Psoas muscle (tissue), 8 donors: Measurements from ENCODE around the gene LRRC45. TPM values are rescaled to one million over a fixed set of nuclear protein-coding genes. Genes with fewer than 3 reads are reported as not detected.
"Not testable (repeated sequence)": the region's sequence is repeated elsewhere in the genome, so short reads cannot be mapped to it uniquely, and the experiment has no call there.

Source experiments
- ATAC-seq, 4 donors: fragments of 200-7000 bp; cut with Tn5 transposase; one replicate each; pipeline ENCODE4 v1.9.1; 2020; ENCODE audit warnings: moderate library complexity in 3 of 4, mild to moderate bottlenecking in 2 of 4
- DNase-seq, 2 donors: peaks; one replicate each; pipeline ENCODE4 v3.0.0-alpha.2; 2020
- H3K27ac ChIP-seq: fragments of 200-600 bp; one replicate; pipeline ENCODE4 v1.8.0; 2022
- H3K27me3 ChIP-seq, 3 donors: fragments of 200-600 bp in 1 of 3; one replicate each; pipeline versions ENCODE4 v1.6.1 to v1.8.0; 2013 to 2022; ENCODE audit warnings: low read length in 2 of 3, mild to moderate bottlenecking in 2 of 3, moderate library complexity in 1 of 3; ENCODE audit not compliant: insufficient read depth in 3 of 3
- H3K36me3 ChIP-seq, 2 donors: fragments of 200-600 bp in 1 of 2; one replicate each; pipeline versions ENCODE4 v1.6.1 to v1.8.0; 2013 to 2022; ENCODE audit warnings: low read depth in 1 of 2, mild to moderate bottlenecking in 1 of 2, moderate library complexity in 1 of 2; ENCODE audit not compliant: insufficient read depth in 1 of 2
- H3K4me1 ChIP-seq: fragments of 200-600 bp; one replicate; pipeline ENCODE4 v1.8.0; 2022
- H3K4me3 ChIP-seq: fragments of 200-600 bp; one replicate; pipeline ENCODE4 v1.8.0; 2022; ENCODE audit warnings: mild to moderate bottlenecking
- H3K9me3 ChIP-seq: fragments of 200-600 bp; one replicate; pipeline ENCODE4 v1.8.0; 2022
- CTCF ChIP-seq: fragments of 200-600 bp; IDR thresholded peaks from one replicate; pipeline ENCODE4 v1.8.0; 2022; ENCODE audit warnings: antibody characterized with exemption
- WGBS, 3 donors: extraction: QIAGEN DNeasy Blood & Tissue Kit; methylation state at CpG; one replicate each; pipeline versions ENCODE4 v1.1.6 to v1.1.7; 2013; 5-methylcytosine and 5-hydroxymethylcytosine counted together
- intact Hi-C, 2 donors: fragments of 100-400 bp; cut with DNase I; formaldehyde crosslinking; loops; one replicate each; pipeline versions ENCODE4 v1.11.0 to v1.14.2; 2022
- polyA plus RNA-seq, 3 donors: library from polyadenylated mRNA; stranded (reverse); fragments of 200-250 nt; gene quantifications; one replicate each; pipeline ENCODE4 v1.2.3, GENCODE V29; 2013
- total RNA-seq, 4 donors: library from RNA; stranded (reverse); fragmentation: NEBNext Ultra II Directional in 2 of 4; extraction: Animal tissue kit (Norgen Biotek cat#: 25700) in 2 of 4; gene quantifications; one replicate each; pipeline versions ENCODE4 v1.2.1 to v1.2.4, GENCODE V29; 2021 to 2023
- donor health status: healthy with polysubstance abuse.
- donor health status: DM: no; HTN: no; CAD: no; lungs with moderate emphysema.
- donor health status: Bipolar disorder and iron deficiency.
- donor health status: healthy.
- donor health status: DM: yes; HTN: yes; CAD: no.
- donor health status: DM: no; HTN: no; CAD: no.
- donor health status: DM: no; HTN: no; CAD: no.
- donor health status: DM: yes; HTN: yes; CAD: no.

The LRRC45 gene
- total and polyA plus RNA-seq, 7 donors, result 1.4 to 7.1 (median 3.0) TPM

GRCh38 chr17:81978524-81979298 is 44.4 kb upstream of the LRRC45 start:
- peaks cover 9% of the 10 kb centered on the region for H3K4me1 ChIP-seq
- WGBS, 3 donors, result 65 to 74% (median 70%) methylated on average over 27 of the region's 27 CpGs
- no peaks in the 10 kb centered on the region for H3K9me3 ChIP-seq
- H3K4me3 ChIP-seq, result peak overlapping the region; percentile 78
- H3K36me3 ChIP-seq, result peaks cover 4 to 32% of the 10 kb centered on the region in 2 donors
- no peak for TF ChIP-seq CTCF
- H3K27ac ChIP-seq, result peak overlapping the region; percentile 96
- intact Hi-C loops, result loop anchor here in 1 of 2 donors (5.0 kb wide), 1 partner anchor 39 kb away; no protein-coding TSS in a partner anchor
- ATAC-seq, result no peak
- no peak for DNase-seq
- H3K27me3 ChIP-seq, result no peaks in the 10 kb centered on the region

- DNase-seq, result no peak
- TF ChIP-seq CTCF, result no peak
- 62 to 89% (median 63%) methylated on average over 4 of the region's 4 CpGs for WGBS, 3 donors
- Histone ChIP-seq H3K27me3 (no peaks in the 10 kb centered on the region), H3K4me1 (peaks cover 9% of the 10 kb centered on the region), H3K9me3 (no peaks in the 10 kb centered on the region), H3K27ac (peak overlapping the region; percentile 55), H3K36me3 (peaks cover 7 to 40% of the 10 kb centered on the region in 2 donors), H3K4me3 (no peak overlapping the region)
- intact Hi-C loops, result no loop called here
- ATAC-seq, result no peak
These were observed 43.0 kb upstream of the LRRC45 start for GRCh38 chr17:81980122-81980521.

GRCh38 chr17:81980707-81981343 is 42.3 kb upstream of the LRRC45 start:
- Histone ChIP-seq H3K27me3 (no peaks in the 10 kb centered on the region), H3K4me3 (no peak overlapping the region), H3K27ac (peak overlapping the region; percentile 55), H3K9me3 (no peaks in the 10 kb centered on the region), H3K4me1 (peaks cover 9% of the 10 kb centered on the region), H3K36me3 (peaks cover 9 to 47% of the 10 kb centered on the region in 2 donors)
- ATAC-seq (no peak), DNase-seq (no peak)
- no peak for TF ChIP-seq CTCF
- intact Hi-C loops, result no loop called here
- WGBS, 3 donors, result 66 to 79% (median 78%) methylated on average over 9 of the region's 9 CpGs

GRCh38 chr17:81981511-81981910 is 41.6 kb upstream of the LRRC45 start:
- WGBS, 3 donors, result 88 to 94% (median 89%) methylated on average over 12 of the region's 12 CpGs
- DNase-seq, result peak in 1 of 2 donors; percentile 28
- Histone ChIP-seq H3K36me3 (peaks cover 9 to 54% of the 10 kb centered on the region in 2 donors), H3K27ac (peak overlapping the region; percentile 55)
- intact Hi-C loops, H3K9me3 ChIP-seq, H3K4me1 ChIP-seq, ATAC-seq, H3K4me3 ChIP-seq, H3K27me3 ChIP-seq: not testable (repeated sequence)

- H3K4me1 ChIP-seq, result peaks cover 9% of the 10 kb centered on the region
- H3K36me3 ChIP-seq, result peaks cover 9 to 63% of the 10 kb centered on the region in 2 donors
- no peak overlapping the region for H3K27ac ChIP-seq
- H3K4me3 ChIP-seq, result no peak overlapping the region
- ATAC-seq (no peak), DNase-seq (peak in 1 of 2 donors; percentile 46)
- H3K27me3 ChIP-seq, result no peaks in the 10 kb centered on the region
- 92 to 96% (median 93%) methylated on average over 34 to 35 of the region's 35 CpGs for WGBS, 3 donors
- intact Hi-C loops, result no loop called here
- TF ChIP-seq CTCF, result no peak
- H3K9me3 ChIP-seq, result no peaks in the 10 kb centered on the region
These were observed 40.0 kb upstream of the LRRC45 start for GRCh38 chr17:81983011-81983638.
